K562 (cell line): Measurements from ENCODE around the gene USP13. TPM values are rescaled to one million over a fixed set of nuclear protein-coding genes. Genes with fewer than 3 reads are reported as not detected.

ENCODE experiments used
- BMI1 ChIP-seq: fragments of 150-350 bp; IDR thresholded peaks from 2 replicates; pipeline ENCODE4 v1.6.1; 2014; ENCODE audit warnings: low read length
- CCNT2 ChIP-seq: IDR thresholded peaks from 2 replicates; pipeline ENCODE4 v1.6.1; 2011; ENCODE audit warnings: borderline replicate concordance, low read depth, mild to moderate bottlenecking, moderate library complexity, mixed read lengths, low read length; ENCODE audit not compliant: insufficient read length; ENCODE audit errors: extremely low read depth
- CTCF ChIP-seq, 3 experiments: IDR thresholded peaks in 2 of 3; conservative IDR thresholded peaks in 1 of 3; 2 replicates each; pipeline ENCODE4 v1.5.1; 2011 to 2012; ENCODE audit warnings: low read length in 3 of 3, mild to moderate bottlenecking in 3 of 3, control low read depth in 2 of 3, improper control_type of control experiment in 1 of 3, inconsistent platforms in 1 of 3, low read depth in 1 of 3, mixed read lengths in 1 of 3, moderate library complexity in 1 of 3; ENCODE audit not compliant: insufficient read depth in 2 of 3
- DNMT1 ChIP-seq: fragments of 450-650 bp; IDR thresholded peaks from 2 replicates; pipeline ENCODE4 v1.6.1; 2016; ENCODE audit warnings: antibody characterized with exemption, mild to moderate bottlenecking
- DPF2 ChIP-seq: fragments of 450-650 bp; IDR thresholded peaks from 2 replicates; pipeline ENCODE4 v1.6.1; 2016
- HDAC1 ChIP-seq, 2 experiments: fragments of 450-650 bp; IDR thresholded peaks; 2 replicates each; pipeline ENCODE4 v1.6.1; 2016 to 2017; ENCODE audit warnings: inconsistent platforms in 1 of 2, mild to moderate bottlenecking in 1 of 2, moderate library complexity in 1 of 2
- HEY1 ChIP-seq: fragments of 250-450 bp; sonication (Bioruptor Pico); IDR thresholded peaks from 2 replicates; pipeline ENCODE4 v1.5.0; 2020; ENCODE audit warnings: mild to moderate bottlenecking, moderate library complexity, borderline replicate concordance
- IFI16 ChIP-seq: fragments of 250-450 bp; sonication (Bioruptor Pico); IDR thresholded peaks from 2 replicates; pipeline ENCODE4 v2.1.2; 2022; ENCODE audit warnings: mild to moderate bottlenecking, inconsistent platforms
- KAT2B ChIP-seq: IDR thresholded peaks from one replicate; pipeline ENCODE4 v1.6.1; 2012; ENCODE audit warnings: low read depth, mild to moderate bottlenecking, control low read depth, inconsistent platforms, low read length, moderate library complexity
- NCOA1 ChIP-seq: fragments of 450-650 bp; IDR thresholded peaks from 2 replicates; pipeline ENCODE4 v1.6.1; 2016; ENCODE audit warnings: low read depth
- NR3C1 ChIP-seq: sonication (generic); formaldehyde crosslinking; IDR thresholded peaks from 2 replicates; pipeline ENCODE4 v1.8.1; 2022; ENCODE audit warnings: missing genetic modification reagents
- RREB1 ChIP-seq: fragments of 250-450 bp; sonication (Bioruptor Pico); IDR thresholded peaks from 2 replicates; pipeline ENCODE4 v1.4.0; 2020
- RUNX1 ChIP-seq: sonication (generic); IDR thresholded peaks from 2 replicates; pipeline ENCODE4 v1.6.1; 2016; ENCODE audit warnings: antibody characterized with exemption, low read depth
- SP2 ChIP-seq: IDR thresholded peaks from 2 replicates; pipeline ENCODE4 v1.6.1; 2011; ENCODE audit warnings: mild to moderate bottlenecking, low read depth, low read length, moderate library complexity; ENCODE audit not compliant: poor library complexity, severe bottlenecking; ENCODE audit errors: extremely low read depth
- TAF7 ChIP-seq: fragments of 450-650 bp; IDR thresholded peaks from 2 replicates; pipeline ENCODE4 v1.6.1; 2016; ENCODE audit warnings: missing genetic modification characterization, missing compliant biosample characterization
- TCF15 ChIP-seq: fragments of 250-450 bp; sonication (Bioruptor Pico); IDR thresholded peaks from 2 replicates; pipeline ENCODE4 v1.8.0; 2022; ENCODE audit warnings: moderate library complexity, mild to moderate bottlenecking, inconsistent platforms
- ZFX ChIP-seq: sonication (generic); formaldehyde crosslinking; IDR thresholded peaks from 2 replicates; pipeline ENCODE4 v1.8.0; 2022; ENCODE audit warnings: mild to moderate bottlenecking, missing genetic modification reagents, moderate library complexity
- ZKSCAN8 ChIP-seq: fragments of 200-800 bp; sonication (Bioruptor generic); IDR thresholded peaks from 2 replicates; pipeline ENCODE4 v1.6.1; 2016; ENCODE audit warnings: missing genetic modification characterization, missing compliant biosample characterization
- ZNF263 ChIP-seq: sonication (generic); formaldehyde crosslinking; IDR thresholded peaks from 2 replicates; pipeline ENCODE4 v1.8.0; 2022; ENCODE audit warnings: mild to moderate bottlenecking, missing genetic modification reagents, borderline replicate concordance
- ZNF3 ChIP-seq: fragments of 250-450 bp; sonication (Bioruptor Pico); IDR thresholded peaks from 2 replicates; pipeline ENCODE4 v1.5.0; 2021; ENCODE audit warnings: mild to moderate bottlenecking, moderate library complexity
- ZNF561 ChIP-seq: fragments of 450-650 bp; formaldehyde crosslinking; conservative IDR thresholded peaks from 2 replicates; pipeline ENCODE4 v1.4.0; 2020; ENCODE audit warnings: mild to moderate bottlenecking, moderate library complexity
- ZNF668 ChIP-seq: fragments of 250-450 bp; sonication (Bioruptor Pico); IDR thresholded peaks from 2 replicates; pipeline ENCODE4 v1.8.0; 2022; ENCODE audit warnings: mild to moderate bottlenecking, inconsistent platforms
- polyA plus RNA-seq, 8 experiments: library from polyadenylated mRNA; depleted of rRNA in 4 of 8; stranded (reverse) in 5 of 8; unstranded in 3 of 8; fragments of >200 nt; fragmentation: Nextera tagmentation in 2 of 8; fragmentation: Illumina TruSeq in 1 of 8; extraction: Ambion mirVana in 2 of 8; extraction: Trizol in 1 of 8; gene quantifications; 2 replicates each; pipeline versions ENCODE4 v1.2.1 to v1.2.3, GENCODE V29; 2011 to 2014; ENCODE audit warnings: inconsistent platforms in 1 of 8, missing spikeins in 1 of 8
- total RNA-seq, 7 experiments: library from RNA; depleted of rRNA in 6 of 7; stranded (reverse); fragments of >200 nt in 6 of 7; fragmentation: Illumina TruSeq in 2 of 7; extraction: Trizol in 2 of 7; gene quantifications; 2 replicates each; pipeline versions ENCODE4 v1.2.1 to v1.2.3, GENCODE V29; 2011 to 2021; ENCODE audit warnings: low replicate concordance in 1 of 7

USP13 gene
- total and polyA plus RNA-seq, 9 of the 15 experiments (the other 6 are each of a cell fraction or from before 2014, with no cell fraction given): 0.11 to 2.3 (median 0.51) TPM

- TF ChIP-seq CTCF (IDR thresholded peaks at IDR 0.05 in 2 of 3, conservative IDR thresholded peaks at IDR 0.05 in 1 of 3; ENCODE audit: insufficient read depth in 2 of 3, low read depth in 1 of 3, low read length in 3 of 3) (no peak), TCF15 (CRISPR knock-in tag) (no peak), SP2 (no peak), ZFX (CRISPR knock-in tag) (no peak), RUNX1 (no peak), ZNF263 (no peak), NR3C1 (CRISPR knock-in tag) (no peak), CCNT2 (peak; percentile 84), HDAC1 (IDR thresholded peaks at IDR 0.05) (peak; percentile 8 to 79; a peak in 2 of 4 replicates), DNMT1 (no peak), BMI1 (no peak), ZKSCAN8 (no peak), ZNF668 (CRISPR knock-in tag) (no peak), ZNF3 (CRISPR knock-in tag) (no peak), DPF2 (peak; percentile 98), RREB1 (CRISPR knock-in tag) (no peak), HEY1 (no peak), TAF7 (tag) (no peak), ZNF561 (no peak), KAT2B (no peak), NCOA1 (peak; percentile 68; the same call in 1 of the 2 replicates), IFI16 (CRISPR knock-in tag) (no peak)
These were observed 37.2 kb upstream of the USP13 start (continued) for GRCh38 chr3:179615458-179616173.
